T-helper 1 cell (primary cell): ENCODE results near the gene NCAPG.

Experiments
- DNase-seq, 5 donors: peaks; one replicate each; pipeline ENCODE4 v3.0.0-alpha.2; 2012 to 2020

NCAPG gene

GRCh38 chr4:17875402-17876070, 64.8 kb downstream of the NCAPG start:
- DNase-seq: peak in 1 of 5 donors; percentile 1

- no peak for DNase-seq
These were observed 66.2 kb downstream of the NCAPG start for GRCh38 chr4:17876943-17877342.

- DNase-seq: no peak
These were observed 66.9 kb downstream of the NCAPG start for GRCh38 chr4:17877661-17878060.

GRCh38 chr4:17884063-17884462, 73.3 kb downstream of the NCAPG start:
- DNase-seq: no peak

GRCh38 chr4:17884511-17884910, 73.7 kb downstream of the NCAPG start:
- DNase-seq: no peak

- DNase-seq: no peak
These were observed 78.9 kb downstream of the NCAPG start for GRCh38 chr4:17889692-17890091.

- DNase-seq: no peak
These were observed 83.6 kb downstream of the NCAPG start for GRCh38 chr4:17894421-17894820.
